Glomerular endothelial cell (primary cell): Measurements from ENCODE around the gene SFMBT2. TPM values are rescaled to one million over a fixed set of nuclear protein-coding genes. Genes with fewer than 3 reads are reported as not detected.
"Not testable (repeated sequence)": the region's sequence is repeated elsewhere in the genome, so short reads cannot be mapped to it uniquely, and the experiment has no call there.

Experiments used
- DNase-seq: peaks from one replicate; pipeline ENCODE4 v3.0.0-alpha.2; 2011; ENCODE audit warnings: low read depth, low spot score; ENCODE audit errors: extremely low read depth
- total RNA-seq: library from RNA; depleted of rRNA; stranded (reverse); fragments of >200 nt; gene quantifications from 2 replicates; pipeline ENCODE4 v1.2.3, GENCODE V29; 2015

SFMBT2 gene
- total RNA-seq, 1 donor from 2014 or later, result 4.8 TPM

- no peak for DNase-seq
Observed at GRCh38 chr10:7239312-7239985, 171.4 kb downstream of the SFMBT2 start.

DNA sequence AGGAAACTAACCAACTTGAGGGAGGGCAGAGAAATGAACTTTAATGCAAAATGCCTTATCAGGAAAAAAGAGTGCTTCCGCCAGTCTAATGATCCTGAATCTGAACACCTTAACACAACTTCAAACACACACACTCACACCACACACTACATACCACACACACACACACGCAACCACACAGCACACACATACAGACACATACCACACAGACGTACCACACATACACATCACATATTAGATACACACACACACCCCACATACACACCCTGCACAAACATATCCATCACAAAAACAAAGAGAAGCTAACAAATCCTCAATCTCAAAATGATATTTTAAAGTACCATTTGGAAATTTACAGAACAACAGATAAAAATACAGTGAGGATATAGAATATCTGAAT is 175.5 kb downstream of the SFMBT2 start:
- no peak for DNase-seq

- no peak for DNase-seq
Observed at GRCh38 chr10:7234109-7234508, 176.7 kb downstream of the SFMBT2 start.

DNA sequence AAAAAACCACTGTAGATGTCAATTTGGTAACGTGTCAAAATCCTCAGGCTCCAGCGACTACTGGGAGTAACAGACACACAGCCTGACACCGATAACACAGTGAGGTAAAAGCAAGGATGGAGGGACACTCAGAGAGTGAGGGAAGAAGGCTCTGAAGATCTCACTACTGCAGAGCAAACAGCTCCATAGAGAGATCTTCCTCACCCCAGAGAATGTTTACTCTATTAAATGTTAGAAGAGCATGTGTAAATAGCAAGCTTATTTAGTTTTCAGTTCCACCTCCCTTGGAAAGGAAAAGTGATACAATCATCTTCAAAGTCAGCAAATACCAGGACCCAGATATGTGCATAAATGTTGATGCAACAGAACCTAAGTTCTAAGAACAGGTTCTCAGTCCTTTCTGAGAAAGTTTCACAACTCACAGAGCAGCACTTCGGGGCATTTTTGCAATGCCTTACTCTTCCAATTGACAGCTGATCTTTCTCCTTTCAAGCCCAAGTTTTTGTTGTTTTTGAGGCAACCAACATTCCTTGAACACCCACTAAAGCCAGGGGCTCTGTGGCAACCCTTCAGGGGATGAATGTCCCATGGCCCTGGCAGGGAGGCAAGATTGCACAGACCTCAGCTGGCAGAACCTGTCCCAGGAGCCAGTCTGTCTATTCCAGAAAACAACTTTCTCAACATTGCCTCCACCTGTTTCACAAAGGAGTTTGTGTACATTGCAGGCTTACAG is 177.4 kb downstream of the SFMBT2 start:
- no peak for DNase-seq

DNA sequence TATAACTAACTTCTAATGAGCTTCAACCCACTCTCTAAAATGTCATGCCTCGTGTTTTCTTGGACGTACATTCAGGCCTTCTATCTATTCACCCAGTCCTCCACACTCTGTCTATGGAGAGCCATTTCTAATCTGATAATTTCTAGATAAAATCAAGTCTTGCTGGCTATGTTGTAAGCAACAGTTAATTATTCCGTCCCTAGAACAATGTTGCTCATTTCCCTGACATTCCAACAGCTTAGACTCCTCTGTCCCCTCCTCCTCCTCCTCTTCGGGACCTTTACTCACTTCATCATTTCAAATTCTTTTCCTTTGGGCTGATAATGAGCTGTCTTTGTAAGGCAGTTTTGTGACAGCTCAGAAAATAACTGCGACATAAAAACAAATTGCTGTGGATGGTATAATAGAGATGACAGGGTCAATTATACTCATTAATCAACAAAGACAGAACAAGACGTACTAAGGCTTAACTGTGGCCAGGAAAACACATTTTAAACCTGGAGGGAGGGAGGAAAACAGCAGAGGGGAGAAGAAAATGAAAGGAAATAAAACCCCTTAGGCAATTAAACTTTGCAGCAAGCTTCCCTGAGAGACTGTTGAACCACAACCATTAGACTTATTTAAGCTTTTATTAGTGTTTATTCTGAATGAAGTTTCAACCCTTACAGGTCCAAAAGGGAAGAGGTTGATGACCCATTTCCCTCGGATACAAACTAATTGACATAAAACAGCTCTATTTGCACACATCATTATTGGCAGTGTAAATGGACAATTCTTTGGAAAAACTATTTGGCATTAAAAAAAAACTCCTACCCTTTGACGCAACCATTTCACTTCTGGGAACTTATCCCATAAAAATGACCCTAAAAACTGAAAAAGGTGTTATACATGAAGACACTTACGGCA is 179.1 kb downstream of the SFMBT2 start:
- no peak for DNase-seq

GRCh38 chr10:7230951-7231350 is 179.9 kb downstream of the SFMBT2 start:
- DNase-seq, result no peak

GRCh38 chr10:7230036-7230435 is 180.8 kb downstream of the SFMBT2 start:
- no peak for DNase-seq

DNA sequence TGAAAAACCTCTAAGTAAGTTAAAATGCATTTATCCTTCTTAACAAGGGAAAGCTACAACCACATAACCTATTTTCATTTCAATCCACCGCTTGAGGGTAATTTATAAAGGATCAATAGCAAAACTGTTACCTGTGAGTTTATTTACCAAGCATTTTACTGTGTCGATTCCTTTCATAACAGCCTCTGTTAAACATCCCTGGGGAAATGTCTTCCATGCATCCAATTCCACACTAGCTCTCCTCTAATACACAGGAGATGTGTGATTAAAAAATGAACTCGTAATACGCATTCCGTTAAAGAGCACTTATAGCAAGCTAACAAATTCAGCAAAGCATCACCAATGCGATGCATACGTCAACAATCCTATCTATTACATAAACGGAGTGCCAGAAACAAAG is 185.7 kb downstream of the SFMBT2 start:
- DNase-seq, result no peak

DNA sequence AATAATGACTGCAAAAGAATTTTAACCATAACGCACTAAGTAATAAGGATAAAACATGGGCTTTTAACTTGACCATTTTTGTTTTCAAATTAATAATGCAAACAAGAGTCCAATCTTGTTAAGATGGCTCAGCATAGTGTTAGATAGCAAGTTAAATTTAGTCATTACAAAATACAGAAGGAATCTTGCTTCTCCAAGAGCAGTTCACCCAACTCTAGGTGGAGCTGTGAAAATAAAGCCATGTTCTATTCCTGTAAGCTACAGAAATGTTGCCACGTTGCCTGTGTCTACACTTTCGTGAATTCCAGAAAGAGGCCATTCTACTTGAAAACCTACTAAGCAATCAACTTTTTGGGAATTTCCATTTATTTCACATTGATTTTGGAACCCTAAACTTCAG is 191.9 kb downstream of the SFMBT2 start:
- no peak for DNase-seq

DNA sequence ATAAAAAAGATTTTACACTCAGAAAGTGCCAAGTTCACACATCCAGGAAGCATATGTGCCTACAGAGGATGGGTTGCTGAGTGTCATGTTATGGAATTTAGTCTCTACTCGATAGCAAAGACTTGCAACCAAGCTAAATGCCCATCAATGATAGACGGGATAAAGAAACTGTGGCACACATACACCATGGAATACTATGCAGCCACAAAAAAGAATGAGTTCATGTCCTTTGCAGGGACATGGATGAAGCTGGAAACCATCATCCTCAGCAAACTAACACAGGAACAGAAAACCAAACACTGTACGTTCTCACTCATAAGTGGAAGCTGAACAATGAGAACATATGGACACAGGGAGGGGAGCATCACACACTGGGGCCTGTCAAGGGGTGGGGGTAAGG is 198.1 kb downstream of the SFMBT2 start:
- not testable (repeated sequence) for DNase-seq

DNA sequence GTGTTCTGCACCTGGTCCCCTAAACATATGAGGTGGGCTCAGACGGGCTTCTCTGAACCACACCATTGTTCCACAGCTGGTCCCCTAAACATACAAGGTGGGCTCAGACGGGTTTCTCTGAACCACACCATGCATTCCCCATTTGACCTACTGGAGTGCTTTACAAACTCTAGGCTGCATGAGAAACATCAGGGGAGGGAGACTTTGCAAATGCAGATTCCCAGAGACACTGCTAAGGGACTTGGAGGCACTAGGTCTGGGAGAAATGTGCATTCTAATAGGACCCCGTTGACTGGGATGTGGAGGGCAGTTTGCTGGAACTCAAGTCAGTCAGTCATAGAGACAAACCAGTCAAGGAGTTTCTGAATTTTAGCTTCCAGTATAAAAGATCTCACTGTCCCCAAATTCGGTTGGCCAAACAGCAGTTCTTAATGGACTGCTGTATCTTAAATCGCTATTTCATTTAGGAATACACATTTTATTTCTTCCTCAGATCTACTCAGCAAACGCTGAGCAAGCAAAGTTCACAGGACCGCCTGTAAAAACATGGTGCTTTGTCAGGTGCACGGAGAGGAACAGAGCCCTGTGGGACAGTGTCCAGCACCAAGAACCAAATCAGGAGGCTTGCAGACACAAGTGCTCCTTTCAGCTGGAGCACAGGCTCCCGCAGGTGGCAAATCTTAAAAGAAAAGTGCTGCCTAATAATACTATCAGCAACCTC is 198.8 kb downstream of the SFMBT2 start:
- no peak for DNase-seq

DNA sequence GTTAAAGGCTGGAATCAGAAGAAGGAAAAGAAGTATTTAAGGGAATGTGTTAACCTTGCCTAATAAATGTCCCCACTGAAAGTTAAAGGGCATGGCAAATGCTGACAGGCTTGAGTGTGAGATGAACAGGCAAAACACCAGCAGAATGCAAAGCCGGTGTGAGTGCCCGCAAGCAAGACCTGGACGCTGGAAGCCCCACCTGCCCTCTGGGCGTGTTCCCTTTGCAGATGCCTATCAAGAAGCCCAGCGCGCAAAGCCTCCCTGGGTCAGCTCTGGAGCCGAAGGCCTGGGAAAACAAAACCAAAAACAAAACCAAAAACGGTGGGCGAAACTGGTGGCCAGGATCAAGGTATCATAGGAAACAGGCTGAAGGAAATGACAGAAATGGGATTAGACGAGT is 200.3 kb downstream of the SFMBT2 start:
- no peak for DNase-seq

GRCh38 chr10:7209458-7209857 is 201.4 kb downstream of the SFMBT2 start:
- DNase-seq, result no peak

DNA sequence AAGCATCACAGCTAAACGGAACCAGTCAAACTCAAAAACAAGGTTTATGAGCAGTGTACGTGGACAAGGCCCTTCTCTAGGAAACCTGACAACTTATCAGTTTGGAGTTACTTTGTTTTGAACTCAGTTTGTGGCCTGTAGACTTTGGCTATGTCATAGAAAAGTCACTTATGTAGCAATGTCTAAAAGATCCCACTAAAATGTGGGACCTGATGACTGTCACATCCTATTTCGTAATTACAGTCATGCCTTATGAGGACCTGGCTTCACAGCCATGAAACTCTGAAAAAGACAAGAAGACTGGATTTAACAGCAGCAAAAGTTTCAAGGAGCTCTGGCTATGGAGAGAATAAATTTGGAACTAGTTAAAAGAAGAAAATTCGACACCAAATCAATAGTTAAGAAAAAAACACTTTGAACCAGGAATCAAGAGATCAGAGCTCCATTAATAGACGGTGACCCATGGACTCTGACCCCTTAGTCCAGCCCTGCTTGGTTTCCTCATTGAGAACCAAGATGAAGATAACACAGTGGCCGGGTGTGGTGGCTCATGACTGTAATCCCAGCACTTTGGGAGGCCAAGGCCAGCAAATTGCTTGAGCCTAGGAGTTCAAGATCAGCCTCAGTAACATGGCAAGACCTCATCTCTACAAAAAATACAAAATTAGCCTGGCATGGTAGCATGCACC is 204.3 kb downstream of the SFMBT2 start:
- no peak for DNase-seq

GRCh38 chr10:7205656-7206055 is 205.2 kb downstream of the SFMBT2 start:
- no peak for DNase-seq

- no peak for DNase-seq
Observed at GRCh38 chr10:7202793-7203355, 208.0 kb downstream of the SFMBT2 start.

- DNase-seq, result no peak
Observed at GRCh38 chr10:7199152-7199760, 211.6 kb downstream of the SFMBT2 start.

DNA sequence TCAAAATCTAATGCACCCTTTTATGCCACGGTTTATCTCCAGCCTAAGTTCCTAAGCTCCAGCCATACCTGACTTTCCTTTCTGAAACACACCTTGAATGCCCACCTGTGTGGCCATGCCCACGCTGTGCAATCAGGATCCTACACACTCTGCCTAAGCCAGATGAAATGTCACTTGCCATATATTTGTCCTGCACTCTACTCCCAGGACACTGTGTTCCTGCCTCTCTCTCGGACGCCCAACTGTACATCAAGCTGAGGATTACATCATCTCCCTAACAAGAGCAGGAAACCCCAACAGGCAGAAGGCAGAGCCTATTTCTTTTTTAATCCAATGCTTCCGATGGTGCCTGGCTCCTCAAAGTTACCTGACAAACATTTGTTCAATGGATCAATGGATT is 214.6 kb downstream of the SFMBT2 start:
- no peak for DNase-seq

GRCh38 chr10:7195118-7195517 is 215.7 kb downstream of the SFMBT2 start:
- no peak for DNase-seq
